Mesodermal cell (in vitro differentiated cells): ENCODE results near the gene PTPRN2.
"Not testable (repeated sequence)": the region's sequence is repeated elsewhere in the genome, so short reads cannot be mapped to it uniquely, and the experiment has no call there.

Experiments used
- H3K27ac ChIP-seq: 2 replicates; pipeline ENCODE4 v1.7.0; 2013; ENCODE audit warnings: mild to moderate bottlenecking, low read depth, low read length, moderate library complexity; ENCODE audit not compliant: severe bottlenecking
- H3K36me3 ChIP-seq: 2 replicates; pipeline ENCODE4 v1.7.1; 2013; ENCODE audit warnings: mild to moderate bottlenecking, low read length, moderate library complexity; ENCODE audit not compliant: control insufficient read depth, insufficient read depth
- H3K4me1 ChIP-seq: one replicate; pipeline ENCODE4 v1.7.1; 2013; ENCODE audit warnings: mild to moderate bottlenecking, low read length; ENCODE audit not compliant: insufficient read depth, control insufficient read depth, poor library complexity, severe bottlenecking
- H3K4me3 ChIP-seq: 2 replicates; pipeline ENCODE4 v1.7.0; 2013; ENCODE audit warnings: low read length, control low read depth, mild to moderate bottlenecking; ENCODE audit not compliant: insufficient read depth, poor library complexity, severe bottlenecking; ENCODE audit errors: extremely low read depth
- H3K9me3 ChIP-seq: 2 replicates; pipeline ENCODE4 v1.7.1; 2013; ENCODE audit warnings: mild to moderate bottlenecking, low read length, moderate library complexity; ENCODE audit not compliant: control insufficient read depth
- WGBS, 2 experiments: methylation state at CpG; one replicate each; pipeline ENCODE4 v1.1.5; 2013; ENCODE audit warnings: missing lambda C conversion rate in 2 of 2; ENCODE audit not compliant: insufficient coverage in 2 of 2; 5-methylcytosine and 5-hydroxymethylcytosine counted together

PTPRN2 gene

DNA sequence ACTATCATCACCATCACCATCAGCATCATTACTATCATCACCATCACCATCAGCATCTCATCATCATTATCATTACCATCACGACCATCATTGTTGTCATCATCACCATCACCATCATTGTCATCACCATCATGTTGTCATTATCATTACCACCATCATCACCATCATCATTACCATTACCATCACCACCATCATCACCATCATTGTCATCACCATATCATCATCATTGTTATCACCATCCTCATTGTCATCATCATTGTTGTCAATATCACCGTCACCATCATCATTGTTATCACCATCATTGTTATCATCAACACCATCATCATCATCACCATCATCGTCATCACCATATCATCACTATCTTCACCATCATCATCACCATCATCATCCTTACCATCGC lies 124.3 kb downstream of the PTPRN2 start:
- H3K27ac ChIP-seq = no peak overlapping the region
- H3K36me3 ChIP-seq = no peaks in the 10 kb centered on the region
- WGBS, 2 experiments = 59 to 71% methylated on average over 4 of the region's 4 CpGs
- H3K4me3 ChIP-seq = no peak overlapping the region
- peaks cover 68% of the 10 kb centered on the region for H3K9me3 ChIP-seq
- no peaks in the 10 kb centered on the region for H3K4me1 ChIP-seq

DNA sequence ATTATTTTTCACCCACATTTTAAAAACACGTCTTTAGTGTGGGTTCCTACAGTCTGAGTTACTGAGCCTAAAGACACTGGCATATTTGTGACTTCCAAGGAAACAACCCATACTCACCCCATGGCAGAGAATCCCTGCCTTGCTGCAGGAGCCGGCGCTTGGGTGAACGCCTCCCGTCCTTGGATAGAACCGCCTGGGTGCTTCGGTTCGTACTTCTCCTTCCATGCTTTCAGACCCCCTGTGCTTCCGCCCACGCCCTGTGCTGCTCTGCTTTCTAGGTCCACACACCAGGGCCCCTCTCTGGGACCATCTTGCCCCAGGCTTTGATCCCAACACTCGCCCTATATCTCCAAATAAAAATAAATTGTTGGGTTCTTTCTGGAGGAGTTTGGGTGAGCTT lies 125.8 kb downstream of the PTPRN2 start:
- peaks cover 77% of the 10 kb centered on the region for H3K9me3 ChIP-seq
- H3K27ac ChIP-seq = no peak overlapping the region
- H3K4me1 ChIP-seq = no peaks in the 10 kb centered on the region
- no peaks in the 10 kb centered on the region for H3K36me3 ChIP-seq
- H3K4me3 ChIP-seq = no peak overlapping the region
- 81 to 86% methylated on average over 10 of the region's 11 CpGs for WGBS, 2 experiments

DNA sequence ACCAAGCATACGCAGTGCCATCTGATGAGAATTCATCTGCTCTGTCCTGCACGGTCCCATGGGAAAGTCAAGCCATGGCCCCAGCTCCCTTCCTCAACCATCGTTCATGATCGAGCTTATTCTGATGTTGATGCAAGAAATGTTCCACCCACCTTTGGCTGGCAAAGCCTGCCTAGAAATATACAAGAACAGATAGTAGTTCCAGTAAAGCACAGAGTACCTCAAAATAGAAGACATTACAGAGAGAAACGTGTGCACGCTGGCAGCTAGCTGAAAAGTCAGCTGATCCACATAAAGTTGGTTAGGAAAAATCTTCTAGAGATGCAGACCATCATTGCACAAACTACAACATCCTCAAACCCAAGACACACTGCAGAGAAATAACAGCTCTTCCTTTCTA lies 127.0 kb downstream of the PTPRN2 start:
- no peak overlapping the region for H3K27ac ChIP-seq
- H3K36me3 ChIP-seq = no peaks in the 10 kb centered on the region
- no peaks in the 10 kb centered on the region for H3K4me1 ChIP-seq
- 90 to 93% methylated on average over 3 of the region's 6 CpGs for WGBS, 2 experiments
- no peak overlapping the region for H3K4me3 ChIP-seq
- peaks cover 80% of the 10 kb centered on the region for H3K9me3 ChIP-seq

DNA sequence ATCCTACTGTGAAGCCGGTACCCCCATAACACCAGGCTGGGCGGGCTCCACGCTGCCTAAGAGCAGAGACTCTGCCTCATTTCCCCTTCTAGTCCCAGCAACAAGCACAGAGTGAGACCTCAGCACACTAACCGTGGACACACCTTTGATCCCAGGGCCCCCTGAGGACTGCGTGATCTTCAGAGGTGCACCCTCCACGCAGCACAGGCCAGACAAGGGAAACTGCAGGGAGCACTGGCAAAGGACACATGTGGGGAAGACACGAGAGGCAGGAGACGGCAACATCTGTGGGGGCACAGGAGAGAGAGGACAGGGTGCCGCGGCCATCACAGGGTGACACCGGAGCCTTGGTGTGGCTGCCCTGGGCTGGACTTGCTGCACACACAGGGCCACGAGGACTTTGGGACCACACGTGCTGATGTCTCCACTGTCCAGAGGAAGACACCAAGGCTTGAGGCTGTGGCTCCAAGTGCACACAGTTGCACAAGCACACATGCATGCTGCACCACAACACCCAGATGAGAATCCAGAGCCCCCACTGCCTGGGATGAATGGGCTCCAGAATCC lies 128.8 kb downstream of the PTPRN2 start:
- Histone ChIP-seq H3K27ac (no peak overlapping the region), H3K9me3 (peaks cover 75% of the 10 kb centered on the region), H3K4me1 (no peaks in the 10 kb centered on the region), H3K4me3 (no peak overlapping the region), H3K36me3 (no peaks in the 10 kb centered on the region)
- WGBS, 2 experiments = 64 to 71% methylated on average over 13 of the region's 13 CpGs

DNA sequence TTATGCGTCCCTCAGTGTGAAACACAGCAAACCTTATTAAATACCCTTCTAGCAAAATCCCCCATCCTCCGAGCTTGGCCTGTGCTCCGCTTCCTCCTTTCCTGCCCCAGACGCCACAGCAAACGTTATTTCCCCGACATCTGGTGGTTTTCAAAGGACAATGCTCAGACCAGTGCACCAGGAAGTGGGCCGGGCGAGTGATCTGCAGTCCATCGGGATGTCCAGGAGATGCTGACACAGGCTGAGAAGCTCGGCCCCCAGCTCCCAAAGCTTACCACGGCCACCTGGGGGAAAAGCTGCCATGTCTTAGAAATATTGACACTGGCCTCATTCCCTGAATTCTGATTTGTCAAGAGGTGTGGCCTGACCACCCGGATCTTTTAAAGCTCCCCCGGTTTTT lies 129.5 kb downstream of the PTPRN2 start:
- Histone ChIP-seq H3K9me3 (peaks cover 78% of the 10 kb centered on the region), H3K27ac (no peak overlapping the region), H3K36me3 (no peaks in the 10 kb centered on the region), H3K4me1 (no peaks in the 10 kb centered on the region), H3K4me3 (no peak overlapping the region)
- 67 to 78% methylated on average over 13 of the region's 13 CpGs for WGBS, 2 experiments

DNA sequence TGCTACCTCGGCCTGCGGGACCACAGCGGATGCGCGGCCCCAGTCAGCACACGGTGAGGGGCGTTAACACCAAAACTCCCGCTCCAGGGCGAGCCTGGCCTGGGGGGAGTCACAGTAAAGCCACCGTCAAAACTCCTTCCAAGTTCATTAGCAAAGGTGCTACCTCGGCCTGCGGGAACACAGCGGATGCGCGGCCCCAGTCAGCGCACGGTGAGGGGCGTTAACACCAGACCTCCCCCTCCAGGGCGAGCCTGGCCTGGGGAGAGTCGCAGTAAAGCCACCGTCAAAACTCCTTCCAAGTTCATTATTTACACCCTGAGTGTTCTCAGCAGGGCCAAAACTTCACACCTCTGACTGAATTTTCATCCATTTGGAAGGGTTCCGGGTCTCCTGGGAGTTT lies 130.0 kb downstream of the PTPRN2 start:
- H3K4me3 ChIP-seq, H3K4me1 ChIP-seq, H3K36me3 ChIP-seq, H3K27ac ChIP-seq: not testable (repeated sequence)
- peaks cover 78% of the 10 kb centered on the region for H3K9me3 ChIP-seq
- 88 to 91% methylated on average over 12 of the region's 22 CpGs for WGBS, 2 experiments

DNA sequence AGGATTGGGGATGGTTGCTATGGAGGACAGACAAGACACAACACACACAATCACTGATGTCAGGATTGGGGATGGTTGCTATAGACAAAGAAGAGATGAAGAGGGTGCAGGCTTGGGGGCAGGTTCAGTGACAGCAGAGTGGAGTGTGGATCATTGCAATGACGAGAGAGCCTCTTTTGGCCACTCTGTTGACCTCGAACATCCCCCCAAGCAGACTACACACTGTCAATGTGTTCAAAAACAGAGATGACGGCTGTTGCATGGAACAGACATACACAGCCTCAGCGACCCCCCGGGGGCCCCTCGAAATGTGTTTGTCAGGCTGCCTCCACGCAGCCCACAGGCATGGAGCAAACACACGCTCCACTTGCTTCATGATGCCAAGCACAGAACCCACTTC lies 133.0 kb downstream of the PTPRN2 start:
- Histone ChIP-seq H3K4me1 (no peaks in the 10 kb centered on the region), H3K36me3 (no peaks in the 10 kb centered on the region), H3K9me3 (peaks cover 78% of the 10 kb centered on the region), H3K4me3 (no peak overlapping the region), H3K27ac (no peak overlapping the region)
- WGBS, 2 experiments = 76 to 80% methylated on average over 7 to 8 of the region's 8 CpGs

DNA sequence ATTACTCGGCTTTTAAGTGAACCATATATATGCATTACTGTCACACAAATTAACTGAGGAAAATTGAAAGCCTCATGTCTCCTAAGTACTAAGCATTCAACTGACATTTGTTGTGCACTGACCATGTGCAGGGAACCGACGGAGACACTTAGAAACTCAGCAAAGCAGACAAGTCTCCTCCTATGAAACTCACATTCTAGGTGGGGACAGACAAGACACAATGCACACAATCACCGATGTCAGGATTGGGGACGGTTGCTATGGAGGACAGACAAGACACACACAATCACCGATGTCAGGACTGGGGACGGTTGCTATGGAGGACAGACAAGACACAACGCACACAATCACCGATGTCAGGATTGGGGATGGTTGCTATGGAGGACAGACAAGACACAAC lies 134.0 kb downstream of the PTPRN2 start:
- WGBS, 2 experiments = 74 to 100% methylated on average over 2 of the region's 9 CpGs
- Histone ChIP-seq H3K36me3 (no peaks in the 10 kb centered on the region), H3K27ac (no peak overlapping the region), H3K4me3 (no peak overlapping the region), H3K9me3 (peaks cover 74% of the 10 kb centered on the region), H3K4me1 (no peaks in the 10 kb centered on the region)

DNA sequence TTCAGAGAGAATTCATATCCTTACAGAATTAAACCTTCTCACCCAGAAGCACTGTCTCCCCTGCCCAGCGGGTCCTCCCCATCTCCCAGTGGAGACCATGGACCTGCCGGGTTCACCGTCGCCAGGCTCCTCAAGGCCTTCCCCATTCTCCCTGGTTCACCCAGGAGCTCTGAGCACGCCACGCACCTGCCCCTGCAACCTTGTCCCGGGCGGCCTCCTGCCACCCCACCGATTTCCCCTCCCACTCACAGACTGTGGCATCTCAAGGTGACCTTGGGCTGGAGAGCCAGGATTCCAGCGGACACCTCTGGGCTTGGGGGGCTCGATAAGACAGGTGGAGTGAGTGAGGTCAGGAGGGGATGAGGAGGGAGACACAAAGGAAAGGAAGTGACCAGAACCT lies 135.3 kb downstream of the PTPRN2 start:
- peaks cover 73% of the 10 kb centered on the region for H3K9me3 ChIP-seq
- H3K36me3 ChIP-seq = no peaks in the 10 kb centered on the region
- H3K4me3 ChIP-seq = no peak overlapping the region
- H3K4me1 ChIP-seq = no peaks in the 10 kb centered on the region
- H3K27ac ChIP-seq = no peak overlapping the region
- WGBS, 2 experiments = 79 to 89% methylated on average over 9 to 10 of the region's 11 CpGs

DNA sequence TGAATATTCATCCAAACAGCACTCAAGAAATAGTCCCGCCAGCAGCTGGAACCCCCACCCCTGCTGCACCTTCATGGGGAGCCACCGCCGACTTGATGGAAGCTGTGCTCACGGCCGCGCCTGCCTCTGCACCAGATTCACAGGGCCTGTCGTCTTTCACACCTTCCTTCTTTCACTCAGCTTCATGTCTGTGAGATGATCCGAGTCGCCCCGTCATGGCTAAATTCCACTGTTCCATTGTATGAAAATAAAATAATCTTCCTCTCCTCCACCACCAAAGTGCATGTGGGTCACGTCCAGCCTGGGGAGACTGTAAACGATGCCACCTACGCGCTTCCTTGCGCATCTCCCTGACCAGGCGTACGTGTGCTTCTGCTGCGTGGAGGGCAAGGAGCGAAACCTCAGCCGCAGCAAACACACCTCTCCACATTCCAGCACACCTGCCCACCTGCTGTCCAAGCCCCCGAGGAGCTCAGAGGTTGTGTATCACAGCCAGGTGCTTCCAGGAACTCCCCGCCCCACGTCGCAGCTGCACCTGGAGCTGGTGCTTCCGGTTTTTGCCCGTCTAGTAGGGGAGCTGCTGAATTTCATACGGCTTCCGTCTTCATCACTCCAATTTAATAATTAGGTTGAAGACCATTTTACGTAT lies 137.0 kb downstream of the PTPRN2 start:
- Histone ChIP-seq H3K36me3 (no peaks in the 10 kb centered on the region), H3K27ac (no peak overlapping the region), H3K9me3 (peaks cover 71% of the 10 kb centered on the region), H3K4me1 (no peaks in the 10 kb centered on the region), H3K4me3 (no peak overlapping the region)
- WGBS, 2 experiments = 77 to 82% methylated on average over 23 to 26 of the region's 29 CpGs

DNA sequence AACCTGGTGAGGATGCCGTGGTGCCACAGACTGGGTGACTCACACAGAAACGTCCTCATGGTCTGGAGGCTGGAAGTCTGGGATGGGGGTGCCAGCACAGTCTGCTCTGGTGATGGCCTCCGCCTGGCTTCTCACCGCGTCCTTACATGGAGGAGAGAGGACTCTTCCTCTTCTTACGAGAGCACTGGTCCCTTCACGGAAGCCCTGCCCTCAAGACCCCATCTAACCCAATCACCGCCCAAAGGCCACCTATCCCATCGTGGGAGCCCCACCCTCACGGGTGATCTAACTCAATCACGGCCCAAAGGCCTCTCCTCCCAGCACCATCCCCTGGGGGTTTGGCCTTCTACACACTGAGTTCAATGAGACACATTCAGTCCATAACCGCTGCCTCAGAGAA lies 137.7 kb downstream of the PTPRN2 start:
- no peak overlapping the region for H3K4me3 ChIP-seq
- H3K36me3 ChIP-seq = no peaks in the 10 kb centered on the region
- H3K4me1 ChIP-seq = no peaks in the 10 kb centered on the region
- H3K27ac ChIP-seq = no peak overlapping the region
- peaks cover 73% of the 10 kb centered on the region for H3K9me3 ChIP-seq
- 63 to 65% methylated on average over 8 to 9 of the region's 12 CpGs for WGBS, 2 experiments
